ENCODE results near the gene PRKAG2. TPM values are rescaled to one million over a fixed set of nuclear protein-coding genes. Genes with fewer than 3 reads are reported as not detected.

PRKAG2 gene
- total and polyA plus RNA-seq, 2 of the 8 experiments (the other 6 are each of a cell fraction or from before 2014, with no cell fraction given), result 7.5 to 18.1 TPM

DNA sequence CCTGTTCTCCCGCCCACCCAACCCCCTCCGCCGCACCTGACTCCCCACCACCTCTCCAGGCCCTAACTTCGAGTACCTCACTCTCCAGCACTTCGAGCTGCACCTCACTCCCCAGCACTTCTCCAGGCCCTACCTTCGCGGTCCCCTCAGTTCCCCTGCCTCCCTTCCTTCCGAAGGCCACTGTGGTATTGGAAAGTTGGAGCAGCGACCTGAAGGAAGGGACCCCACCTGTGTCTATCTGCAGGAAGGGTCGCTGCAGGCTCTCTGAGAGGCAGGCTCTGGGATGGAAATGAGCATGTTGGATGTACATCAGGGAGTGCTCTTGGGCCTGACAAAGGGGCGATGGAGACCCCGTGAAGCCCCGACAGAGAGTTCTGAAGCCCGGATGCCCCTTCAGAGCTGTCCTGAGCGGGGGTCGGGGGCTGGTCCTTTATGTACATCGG, 122.2 kb downstream of the PRKAG2 start (continued):
- TF ChIP-seq, protein P1, sequence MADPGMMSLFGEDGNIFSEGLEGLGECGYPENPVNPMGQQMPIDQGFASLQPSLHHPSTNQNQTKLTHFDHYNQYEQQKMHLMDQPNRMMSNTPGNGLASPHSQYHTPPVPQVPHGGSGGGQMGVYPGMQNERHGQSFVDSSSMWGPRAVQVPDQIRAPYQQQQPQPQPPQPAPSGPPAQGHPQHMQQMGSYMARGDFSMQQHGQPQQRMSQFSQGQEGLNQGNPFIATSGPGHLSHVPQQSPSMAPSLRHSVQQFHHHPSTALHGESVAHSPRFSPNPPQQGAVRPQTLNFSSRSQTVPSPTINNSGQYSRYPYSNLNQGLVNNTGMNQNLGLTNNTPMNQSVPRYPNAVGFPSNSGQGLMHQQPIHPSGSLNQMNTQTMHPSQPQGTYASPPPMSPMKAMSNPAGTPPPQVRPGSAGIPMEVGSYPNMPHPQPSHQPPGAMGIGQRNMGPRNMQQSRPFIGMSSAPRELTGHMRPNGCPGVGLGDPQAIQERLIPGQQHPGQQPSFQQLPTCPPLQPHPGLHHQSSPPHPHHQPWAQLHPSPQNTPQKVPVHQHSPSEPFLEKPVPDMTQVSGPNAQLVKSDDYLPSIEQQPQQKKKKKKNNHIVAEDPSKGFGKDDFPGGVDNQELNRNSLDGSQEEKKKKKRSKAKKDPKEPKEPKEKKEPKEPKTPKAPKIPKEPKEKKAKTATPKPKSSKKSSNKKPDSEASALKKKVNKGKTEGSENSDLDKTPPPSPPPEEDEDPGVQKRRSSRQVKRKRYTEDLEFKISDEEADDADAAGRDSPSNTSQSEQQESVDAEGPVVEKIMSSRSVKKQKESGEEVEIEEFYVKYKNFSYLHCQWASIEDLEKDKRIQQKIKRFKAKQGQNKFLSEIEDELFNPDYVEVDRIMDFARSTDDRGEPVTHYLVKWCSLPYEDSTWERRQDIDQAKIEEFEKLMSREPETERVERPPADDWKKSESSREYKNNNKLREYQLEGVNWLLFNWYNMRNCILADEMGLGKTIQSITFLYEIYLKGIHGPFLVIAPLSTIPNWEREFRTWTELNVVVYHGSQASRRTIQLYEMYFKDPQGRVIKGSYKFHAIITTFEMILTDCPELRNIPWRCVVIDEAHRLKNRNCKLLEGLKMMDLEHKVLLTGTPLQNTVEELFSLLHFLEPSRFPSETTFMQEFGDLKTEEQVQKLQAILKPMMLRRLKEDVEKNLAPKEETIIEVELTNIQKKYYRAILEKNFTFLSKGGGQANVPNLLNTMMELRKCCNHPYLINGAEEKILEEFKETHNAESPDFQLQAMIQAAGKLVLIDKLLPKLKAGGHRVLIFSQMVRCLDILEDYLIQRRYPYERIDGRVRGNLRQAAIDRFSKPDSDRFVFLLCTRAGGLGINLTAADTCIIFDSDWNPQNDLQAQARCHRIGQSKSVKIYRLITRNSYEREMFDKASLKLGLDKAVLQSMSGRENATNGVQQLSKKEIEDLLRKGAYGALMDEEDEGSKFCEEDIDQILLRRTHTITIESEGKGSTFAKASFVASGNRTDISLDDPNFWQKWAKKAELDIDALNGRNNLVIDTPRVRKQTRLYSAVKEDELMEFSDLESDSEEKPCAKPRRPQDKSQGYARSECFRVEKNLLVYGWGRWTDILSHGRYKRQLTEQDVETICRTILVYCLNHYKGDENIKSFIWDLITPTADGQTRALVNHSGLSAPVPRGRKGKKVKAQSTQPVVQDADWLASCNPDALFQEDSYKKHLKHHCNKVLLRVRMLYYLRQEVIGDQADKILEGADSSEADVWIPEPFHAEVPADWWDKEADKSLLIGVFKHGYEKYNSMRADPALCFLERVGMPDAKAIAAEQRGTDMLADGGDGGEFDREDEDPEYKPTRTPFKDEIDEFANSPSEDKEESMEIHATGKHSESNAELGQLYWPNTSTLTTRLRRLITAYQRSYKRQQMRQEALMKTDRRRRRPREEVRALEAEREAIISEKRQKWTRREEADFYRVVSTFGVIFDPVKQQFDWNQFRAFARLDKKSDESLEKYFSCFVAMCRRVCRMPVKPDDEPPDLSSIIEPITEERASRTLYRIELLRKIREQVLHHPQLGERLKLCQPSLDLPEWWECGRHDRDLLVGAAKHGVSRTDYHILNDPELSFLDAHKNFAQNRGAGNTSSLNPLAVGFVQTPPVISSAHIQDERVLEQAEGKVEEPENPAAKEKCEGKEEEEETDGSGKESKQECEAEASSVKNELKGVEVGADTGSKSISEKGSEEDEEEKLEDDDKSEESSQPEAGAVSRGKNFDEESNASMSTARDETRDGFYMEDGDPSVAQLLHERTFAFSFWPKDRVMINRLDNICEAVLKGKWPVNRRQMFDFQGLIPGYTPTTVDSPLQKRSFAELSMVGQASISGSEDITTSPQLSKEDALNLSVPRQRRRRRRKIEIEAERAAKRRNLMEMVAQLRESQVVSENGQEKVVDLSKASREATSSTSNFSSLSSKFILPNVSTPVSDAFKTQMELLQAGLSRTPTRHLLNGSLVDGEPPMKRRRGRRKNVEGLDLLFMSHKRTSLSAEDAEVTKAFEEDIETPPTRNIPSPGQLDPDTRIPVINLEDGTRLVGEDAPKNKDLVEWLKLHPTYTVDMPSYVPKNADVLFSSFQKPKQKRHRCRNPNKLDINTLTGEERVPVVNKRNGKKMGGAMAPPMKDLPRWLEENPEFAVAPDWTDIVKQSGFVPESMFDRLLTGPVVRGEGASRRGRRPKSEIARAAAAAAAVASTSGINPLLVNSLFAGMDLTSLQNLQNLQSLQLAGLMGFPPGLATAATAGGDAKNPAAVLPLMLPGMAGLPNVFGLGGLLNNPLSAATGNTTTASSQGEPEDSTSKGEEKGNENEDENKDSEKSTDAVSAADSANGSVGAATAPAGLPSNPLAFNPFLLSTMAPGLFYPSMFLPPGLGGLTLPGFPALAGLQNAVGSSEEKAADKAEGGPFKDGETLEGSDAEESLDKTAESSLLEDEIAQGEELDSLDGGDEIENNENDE (IDR thresholded peaks at IDR 0.05; ENCODE audit: insufficient replicate concordance, low read length), result no peak
- TF ChIP-seq SRF (IDR thresholded peaks at IDR 0.05; ENCODE audit: low read depth, low read length) (no peak), HDAC6 (IDR thresholded peaks at IDR 0.05; ENCODE audit: low read depth, low read length) (no peak), BRCA1 (IDR thresholded peaks at IDR 0.05; ENCODE audit: low read depth, low read length) (no peak), POLR2A (IDR thresholded peaks at IDR 0.05; ENCODE audit: control extremely low read depth in 1 of 2, low read depth in 2 of 2, low read length in 2 of 2) (no peak), HDAC2 (IDR thresholded peaks at IDR 0.05; ENCODE audit: borderline replicate concordance in 1 of 2, low read depth in 2 of 2, low read length in 2 of 2) (no peak), RAD21 (IDR thresholded peaks at IDR 0.05 in 1 of 2, conservative IDR thresholded peaks at IDR 0.05 in 1 of 2; ENCODE audit: low read depth in 2 of 2, low read length in 2 of 2) (no peak)
- TF ChIP-seq, protein P2, sequence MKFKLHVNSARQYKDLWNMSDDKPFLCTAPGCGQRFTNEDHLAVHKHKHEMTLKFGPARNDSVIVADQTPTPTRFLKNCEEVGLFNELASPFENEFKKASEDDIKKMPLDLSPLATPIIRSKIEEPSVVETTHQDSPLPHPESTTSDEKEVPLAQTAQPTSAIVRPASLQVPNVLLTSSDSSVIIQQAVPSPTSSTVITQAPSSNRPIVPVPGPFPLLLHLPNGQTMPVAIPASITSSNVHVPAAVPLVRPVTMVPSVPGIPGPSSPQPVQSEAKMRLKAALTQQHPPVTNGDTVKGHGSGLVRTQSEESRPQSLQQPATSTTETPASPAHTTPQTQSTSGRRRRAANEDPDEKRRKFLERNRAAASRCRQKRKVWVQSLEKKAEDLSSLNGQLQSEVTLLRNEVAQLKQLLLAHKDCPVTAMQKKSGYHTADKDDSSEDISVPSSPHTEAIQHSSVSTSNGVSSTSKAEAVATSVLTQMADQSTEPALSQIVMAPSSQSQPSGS (IDR thresholded peaks at IDR 0.05; ENCODE audit: low read length), result no peak

Measured in H1 (cell line).